HG03097 (cell line): Measurements from ENCODE around the gene SMARCA4.

ENCODE experiments used
- ATAC-seq: cut with Tn5 transposase; IDR thresholded peaks from one replicate; pipeline ENCODE4 v1.9.1; 2021; ENCODE audit not compliant: unreplicated experiment, low FRiP score

The SMARCA4 gene

GRCh38 chr19:11007385-11007784, 46.6 kb downstream of the SMARCA4 start:
- no peak for ATAC-seq

- ATAC-seq, result no peak
Observed at GRCh38 chr19:11007962-11008532, 47.2 kb downstream of the SMARCA4 start.

- ATAC-seq, result no peak
Observed at GRCh38 chr19:11010041-11010440, 49.2 kb downstream of the SMARCA4 start.

GRCh38 chr19:11012507-11012906, 51.7 kb downstream of the SMARCA4 start:
- no peak for ATAC-seq

GRCh38 chr19:11013771-11014170, 52.9 kb downstream of the SMARCA4 start:
- no peak for ATAC-seq

GRCh38 chr19:11014403-11014911, 53.6 kb downstream of the SMARCA4 start:
- no peak for ATAC-seq

- no peak for ATAC-seq
Observed at GRCh38 chr19:11016631-11017030, 55.8 kb downstream of the SMARCA4 start.

- ATAC-seq, result no peak
Observed at GRCh38 chr19:11017275-11018035, 56.6 kb downstream of the SMARCA4 start.

- ATAC-seq, result no peak
Observed at GRCh38 chr19:11018179-11018578, 57.3 kb downstream of the SMARCA4 start.

GRCh38 chr19:11018763-11019162, 57.9 kb downstream of the SMARCA4 start:
- ATAC-seq, result no peak

GRCh38 chr19:11019262-11019661, 58.4 kb downstream of the SMARCA4 start:
- no peak for ATAC-seq

- ATAC-seq, result no peak
Observed at GRCh38 chr19:11019824-11020223, 59.0 kb downstream of the SMARCA4 start.

- ATAC-seq, result no peak
Observed at GRCh38 chr19:11020423-11020822, 59.6 kb downstream of the SMARCA4 start.

- no peak for ATAC-seq
Observed at GRCh38 chr19:11020982-11021759, 60.3 kb downstream of the SMARCA4 start.

GRCh38 chr19:11021760-11022144, 60.9 kb downstream of the SMARCA4 start:
- ATAC-seq, result no peak

- ATAC-seq, result no peak
Observed at GRCh38 chr19:11023016-11023415, 62.2 kb downstream of the SMARCA4 start.

GRCh38 chr19:11023710-11024109, 62.9 kb downstream of the SMARCA4 start:
- ATAC-seq, result no peak

GRCh38 chr19:11024259-11024658, 63.4 kb downstream of the SMARCA4 start:
- ATAC-seq, result no peak

GRCh38 chr19:11025006-11025405, 64.2 kb downstream of the SMARCA4 start:
- no peak for ATAC-seq

- ATAC-seq, result no peak
Observed at GRCh38 chr19:11025445-11025844, 64.6 kb downstream of the SMARCA4 start.

GRCh38 chr19:11025997-11026396, 65.2 kb downstream of the SMARCA4 start:
- ATAC-seq, result no peak
